ENCODE results near the gene GNB3. TPM values are rescaled to one million over a fixed set of nuclear protein-coding genes. Genes with fewer than 3 reads are reported as not detected.

The GNB3 gene
- polyA plus RNA-seq, 1 experiment, result 5.3 TPM

DNA sequence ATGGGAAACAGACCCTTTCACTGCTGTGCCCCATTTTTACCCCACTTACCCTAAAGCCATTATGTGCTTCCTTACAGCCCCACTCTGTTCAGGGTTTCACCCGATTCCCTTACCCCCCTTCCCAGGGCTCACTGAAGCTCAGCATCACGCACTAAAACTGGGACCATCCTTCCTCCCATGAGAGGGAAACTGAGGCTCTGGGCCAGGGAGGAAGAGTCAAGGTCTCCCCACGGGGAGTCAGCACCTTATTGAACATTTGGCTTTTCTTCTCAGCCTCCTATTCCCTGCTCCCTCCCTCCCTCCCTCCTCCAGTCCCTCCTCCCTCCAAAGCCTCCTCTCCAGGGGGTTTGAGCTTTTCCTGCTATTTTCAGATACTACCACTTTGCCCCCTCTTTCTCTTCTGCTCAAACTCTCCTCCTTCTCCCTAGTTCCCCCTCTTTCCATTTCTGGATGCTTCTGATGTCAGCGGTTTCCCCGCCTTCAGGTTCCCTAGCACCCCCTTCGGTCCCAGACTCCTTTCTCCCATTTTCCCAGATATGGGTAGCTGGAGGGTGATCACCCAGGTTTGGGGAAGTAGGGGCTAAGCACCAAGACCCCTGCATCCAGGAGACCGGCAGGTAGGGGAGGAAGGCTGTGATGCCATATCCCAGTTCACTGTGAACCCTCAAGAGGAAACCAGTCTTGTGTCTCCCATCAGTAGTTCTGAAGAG lies 18.1 kb upstream of the GNB3 start:
- no peak overlapping the region for H3K4me3 ChIP-seq (ENCODE audit: low read depth, low read length)
- peaks cover 3% of the 10 kb centered on the region; the same call in 1 of the 2 replicates for H3K27me3 ChIP-seq (ENCODE audit: control insufficient read depth, insufficient read depth, low read length)
- no peaks in the 10 kb centered on the region; the same call in none of the 2 replicates for H3K36me3 ChIP-seq (ENCODE audit: control insufficient read depth, insufficient read depth, low read length)
- ChIA-PET CTCF (interaction anchor here (2.0 to 12.9 kb wide), 5 partner anchors 13 to 69 kb away, joined by 6 to 92 read pairs (median 9); partner anchors contain the start of genes MLF2 and PTMS), POLR2A (no interaction called here)
- no peak for DNase-seq (ENCODE audit: low read depth)
- TF ChIP-seq CTCF (IDR thresholded peaks at IDR 0.05; ENCODE audit: insufficient read depth, low read depth, low read length), result no peak

DNA sequence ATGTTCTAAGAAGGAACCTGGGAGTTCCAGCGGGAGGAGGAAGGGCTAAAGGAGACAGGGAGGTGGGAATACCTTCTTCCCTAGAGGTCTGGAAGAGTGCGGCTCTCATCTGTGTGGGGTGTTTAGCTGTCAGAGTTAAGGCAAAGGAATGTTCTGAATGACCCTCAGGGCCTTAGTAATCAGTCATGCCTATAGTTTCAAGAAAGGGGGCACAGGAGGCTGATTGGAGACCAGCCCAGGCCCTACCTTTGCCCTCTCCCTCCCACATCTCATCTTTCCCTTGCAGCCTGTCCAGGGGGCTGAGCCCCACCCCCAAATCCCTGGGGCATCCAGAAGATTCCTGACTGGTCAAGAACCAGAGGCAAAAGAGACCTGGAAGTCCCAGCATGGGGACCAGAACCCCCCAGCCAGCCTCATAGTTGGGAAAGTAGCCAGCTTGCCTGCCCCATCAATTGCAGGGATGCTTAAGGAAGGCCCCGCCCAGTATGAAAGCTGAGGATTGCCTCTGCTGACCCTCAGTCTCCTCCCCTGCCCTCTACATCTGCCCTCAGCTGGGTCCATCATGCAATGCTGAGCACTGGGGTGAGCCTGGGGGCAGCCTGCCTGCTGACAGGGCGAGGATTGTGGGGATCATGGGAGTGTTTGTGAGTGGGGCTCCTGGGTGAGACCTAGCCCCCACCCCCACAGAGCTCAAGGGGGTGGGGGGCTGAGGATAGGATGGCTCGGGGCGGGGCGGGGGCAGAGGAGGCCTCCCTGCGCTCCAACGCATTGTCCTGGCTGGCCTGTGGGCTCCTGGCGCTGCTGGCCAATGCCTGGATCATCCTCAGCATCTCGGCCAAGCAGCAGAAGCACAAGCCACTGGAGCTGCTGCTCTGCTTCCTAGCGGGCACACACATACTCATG lies 17.3 kb upstream of the GNB3 start:
- DNase-seq (ENCODE audit: low read depth), result no peak
- TF ChIP-seq CTCF (IDR thresholded peaks at IDR 0.05; ENCODE audit: insufficient read depth, low read depth, low read length), result no peak
- Histone ChIP-seq H3K4me3 (ENCODE audit: low read depth, low read length) (no peak overlapping the region), H3K36me3 (ENCODE audit: control insufficient read depth, insufficient read depth, low read length) (no peaks in the 10 kb centered on the region; the same call in none of the 2 replicates), H3K27me3 (ENCODE audit: control insufficient read depth, insufficient read depth, low read length) (peaks cover 3% of the 10 kb centered on the region; the same call in 1 of the 2 replicates)
- ChIA-PET POLR2A (no interaction called here), CTCF (interaction anchor here (2.2 to 12.9 kb wide), 4 partner anchors 40 to 88 kb away, joined by 6 to 92 read pairs (median 32); partner anchors contain the start of genes MLF2 and PTMS)

- DNase-seq (ENCODE audit: low read depth), result no peak
- Histone ChIP-seq H3K27me3 (ENCODE audit: control insufficient read depth, insufficient read depth, low read length) (peaks cover 3% of the 10 kb centered on the region; the same call in 1 of the 2 replicates), H3K36me3 (ENCODE audit: control insufficient read depth, insufficient read depth, low read length) (no peaks in the 10 kb centered on the region; the same call in none of the 2 replicates), H3K4me3 (ENCODE audit: low read depth, low read length) (no peak overlapping the region)
- TF ChIP-seq CTCF (IDR thresholded peaks at IDR 0.05; ENCODE audit: insufficient read depth, low read depth, low read length), result no peak
- POLR2A ChIA-PET, result interaction anchor here (0.9 kb wide), 1 partner anchor 135 kb away, joined by 3 read pairs; the partner anchor contains the start of gene ZNF384
- CTCF ChIA-PET, result interaction anchor here (0.6 to 12.9 kb wide), 20 partner anchors 10 to 318 kb away, joined by 3 to 92 read pairs (median 5); partner anchors contain the start of genes CDCA3, COPS7A, GNB3 and MLF2
Observed at GRCh38 chr12:6824085-6824775, 16.5 kb upstream of the GNB3 start.

DNA sequence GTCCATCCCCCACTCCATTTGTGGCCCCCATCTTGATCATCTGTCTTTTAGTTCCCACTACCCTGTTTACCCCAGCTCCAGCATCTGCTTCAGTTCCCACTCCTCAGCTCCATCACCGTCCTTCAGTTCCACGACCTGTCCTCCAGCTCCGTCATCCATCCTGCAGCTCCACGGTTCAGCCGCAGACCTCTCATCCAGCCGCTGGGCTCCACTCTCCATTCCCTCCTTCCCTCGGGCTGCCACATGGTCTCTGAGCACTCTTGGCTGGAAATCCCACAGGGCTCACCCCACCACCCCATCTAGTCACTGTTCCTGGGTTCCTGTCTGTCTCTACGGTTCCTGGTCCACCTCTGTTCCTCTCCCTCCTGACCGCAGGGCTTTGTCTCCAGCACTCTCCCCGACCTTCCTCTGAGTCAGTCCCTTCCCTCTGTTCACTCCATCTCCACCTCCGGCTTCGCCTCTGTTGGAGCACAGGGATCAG lies 15.8 kb upstream of the GNB3 start:
- CTCF ChIA-PET, result interaction anchor here (0.6 to 12.9 kb wide), 27 partner anchors 8 to 318 kb away, joined by 3 to 92 read pairs (median 4); partner anchors contain the start of genes CDCA3, COPS7A, GNB3 and MLF2
- Histone ChIP-seq H3K4me3 (ENCODE audit: low read depth, low read length) (peak overlapping the region; percentile 32; the same call in 1 of the 2 replicates), H3K36me3 (ENCODE audit: control insufficient read depth, insufficient read depth, low read length) (no peaks in the 10 kb centered on the region; the same call in none of the 2 replicates), H3K27me3 (ENCODE audit: control insufficient read depth, insufficient read depth, low read length) (peaks cover 3% of the 10 kb centered on the region; the same call in 1 of the 2 replicates)
- POLR2A ChIA-PET, result interaction anchor here (0.9 kb wide), 1 partner anchor 136 kb away, joined by 3 read pairs; the partner anchor contains the start of gene ZNF384
- DNase-seq (ENCODE audit: low read depth), result no peak
- TF ChIP-seq CTCF (IDR thresholded peaks at IDR 0.05; ENCODE audit: insufficient read depth, low read depth, low read length), result no peak
